ENCODE data around the gene MBTPS1. TPM values are rescaled to one million over a fixed set of nuclear protein-coding genes. Genes with fewer than 3 reads are reported as not detected.

MBTPS1 gene
- total RNA-seq, 1 experiment from 2014 or later: 56.1 TPM

DNA sequence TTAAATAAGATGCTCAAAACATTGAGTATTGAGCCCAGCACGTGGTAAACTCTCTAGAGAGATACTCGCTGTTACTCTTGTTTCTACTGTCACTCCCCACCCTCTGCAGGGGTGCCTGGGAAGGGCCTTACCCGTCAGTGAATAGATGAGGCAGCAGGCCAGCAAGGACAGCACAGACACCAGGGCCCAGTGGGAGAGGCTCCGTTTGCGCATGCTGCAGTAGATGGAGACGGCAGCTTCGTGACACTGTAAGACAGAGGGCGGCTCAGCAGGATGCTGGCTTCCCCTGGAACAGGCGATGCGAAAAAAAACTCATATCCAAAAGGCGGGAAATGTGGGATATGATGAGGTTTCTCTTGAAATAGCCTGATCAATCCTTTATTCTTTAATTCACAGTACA lies 94.1 kb downstream of the MBTPS1 start:
- H4K20me1 ChIP-seq (ENCODE audit: low read length): no peaks in the 10 kb centered on the region
- H3K9ac ChIP-seq (ENCODE audit: low read length): no peak overlapping the region
- no peak overlapping the region for H3K27ac ChIP-seq (ENCODE audit: low read length)
- no peaks in the 10 kb centered on the region for H3K9me2 ChIP-seq (replicated peaks; ENCODE audit: low read length)
- DNase-seq: no peak
- no peaks in the 10 kb centered on the region for H3K36me3 ChIP-seq (ENCODE audit: low read depth, low read length)
- peaks cover 29% of the 10 kb centered on the region for H3K4me1 ChIP-seq (ENCODE audit: insufficient read depth, low read length)
- no peaks in the 10 kb centered on the region for H3K27me3 ChIP-seq (ENCODE audit: low read length)
- TF ChIP-seq CTCF (conservative IDR thresholded peaks at IDR 0.05; ENCODE audit: low read depth, low read length) (no peak), EZH2 (IDR thresholded peaks at IDR 0.05; ENCODE audit: low read length, unreplicated experiment) (no peak), EZH2phosphoT487 (IDR thresholded peaks at IDR 0.05; ENCODE audit: borderline replicate concordance, low read length) (no peak)
- CTCF ChIA-PET: no interaction called here
- H3F3A ChIP-seq (ENCODE audit: low read length, unreplicated experiment): no peaks in the 10 kb centered on the region
- no peak overlapping the region for H3K4me2 ChIP-seq (ENCODE audit: low read length)
- no peaks in the 10 kb centered on the region for H3K79me2 ChIP-seq (ENCODE audit: low read length)
- no peaks in the 10 kb centered on the region for H3K9me3 ChIP-seq (ENCODE audit: low read length)
- no TSS peak for BruUV-seq (replicated peaks)
- no peak overlapping the region for H2AFZ ChIP-seq (ENCODE audit: low read length)
- no peak overlapping the region for H3K4me3 ChIP-seq (ENCODE audit: low read length)
- POLR2A ChIA-PET (ENCODE audit: unreplicated experiment): no interaction called here
- no peak for ATAC-seq
- intact Hi-C loops (cut with micrococcal nuclease): no loop called here

GRCh38 chr16:84021488-84021887 lies 95.3 kb downstream of the MBTPS1 start:
- H3K9me3 ChIP-seq (ENCODE audit: low read length): no peaks in the 10 kb centered on the region
- no peaks in the 10 kb centered on the region for H3K36me3 ChIP-seq (ENCODE audit: low read depth, low read length)
- no peak overlapping the region for H2AFZ ChIP-seq (ENCODE audit: low read length)
- no peaks in the 10 kb centered on the region for H3F3A ChIP-seq (ENCODE audit: low read length, unreplicated experiment)
- intact Hi-C loops (cut with micrococcal nuclease): no loop called here
- no TSS peak for BruUV-seq (replicated peaks)
- no peak overlapping the region for H3K4me3 ChIP-seq (ENCODE audit: low read length)
- ChIA-PET CTCF (no interaction called here), POLR2A (ENCODE audit: unreplicated experiment) (no interaction called here)
- H3K79me2 ChIP-seq (ENCODE audit: low read length): no peaks in the 10 kb centered on the region
- DNase-seq (no peak), ATAC-seq (no peak)
- no peak for TF ChIP-seq EZH2 (IDR thresholded peaks at IDR 0.05; ENCODE audit: low read length, unreplicated experiment)
- no peak for TF ChIP-seq EZH2phosphoT487 (IDR thresholded peaks at IDR 0.05; ENCODE audit: borderline replicate concordance, low read length)
- TF ChIP-seq CTCF (conservative IDR thresholded peaks at IDR 0.05; ENCODE audit: low read depth, low read length): no peak
- no peak overlapping the region for H3K9ac ChIP-seq (ENCODE audit: low read length)
- H3K27me3 ChIP-seq (ENCODE audit: low read length): no peaks in the 10 kb centered on the region
- H3K4me2 ChIP-seq (ENCODE audit: low read length): no peak overlapping the region
- no peak overlapping the region for H3K27ac ChIP-seq (ENCODE audit: low read length)
- peaks cover 25% of the 10 kb centered on the region for H3K4me1 ChIP-seq (ENCODE audit: insufficient read depth, low read length)
- no peaks in the 10 kb centered on the region for H3K9me2 ChIP-seq (replicated peaks; ENCODE audit: low read length)
- no peaks in the 10 kb centered on the region for H4K20me1 ChIP-seq (ENCODE audit: low read length)

DNA sequence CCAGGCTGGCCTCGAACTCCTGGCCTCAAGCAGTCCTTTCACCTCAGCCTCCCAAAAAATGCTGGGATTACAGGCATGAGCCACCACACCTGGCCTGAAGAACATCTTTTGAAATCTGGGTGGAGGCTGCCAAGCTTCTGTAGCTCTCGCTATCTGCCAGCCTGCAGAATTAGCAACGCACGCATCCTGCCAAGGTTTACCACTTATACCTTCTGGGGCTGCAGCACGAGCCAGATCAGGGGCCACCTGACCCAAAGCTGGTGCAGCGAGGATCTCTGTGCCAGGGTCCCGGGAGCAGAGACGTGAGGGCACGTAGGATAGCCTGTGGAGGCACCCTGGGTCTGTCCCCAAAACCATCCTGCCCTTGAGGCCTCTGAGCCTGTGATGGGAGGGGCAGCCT lies 96.4 kb downstream of the MBTPS1 start:
- Histone ChIP-seq H3K27ac (ENCODE audit: low read length) (no peak overlapping the region), H3K4me2 (ENCODE audit: low read length) (no peak overlapping the region), H3K79me2 (ENCODE audit: low read length) (no peaks in the 10 kb centered on the region), H3K4me1 (ENCODE audit: insufficient read depth, low read length) (peaks cover 18% of the 10 kb centered on the region), H3K9ac (ENCODE audit: low read length) (no peak overlapping the region), H3K4me3 (ENCODE audit: low read length) (no peak overlapping the region), H4K20me1 (ENCODE audit: low read length) (no peaks in the 10 kb centered on the region), H3F3A (ENCODE audit: low read length, unreplicated experiment) (no peaks in the 10 kb centered on the region), H3K9me3 (ENCODE audit: low read length) (no peaks in the 10 kb centered on the region), H3K9me2 (replicated peaks; ENCODE audit: low read length) (no peaks in the 10 kb centered on the region), H3K36me3 (ENCODE audit: low read depth, low read length) (no peaks in the 10 kb centered on the region), H2AFZ (ENCODE audit: low read length) (no peak overlapping the region), H3K27me3 (ENCODE audit: low read length) (no peaks in the 10 kb centered on the region)
- POLR2A ChIA-PET (ENCODE audit: unreplicated experiment): no interaction called here
- intact Hi-C loops (cut with micrococcal nuclease): no loop called here
- BruUV-seq (replicated peaks): no TSS peak
- TF ChIP-seq EZH2 (IDR thresholded peaks at IDR 0.05; ENCODE audit: low read length, unreplicated experiment): no peak
- TF ChIP-seq EZH2phosphoT487 (IDR thresholded peaks at IDR 0.05; ENCODE audit: borderline replicate concordance, low read length): no peak
- no peak for TF ChIP-seq CTCF (conservative IDR thresholded peaks at IDR 0.05; ENCODE audit: low read depth, low read length)
- ATAC-seq (no peak), DNase-seq (no peak)
- CTCF ChIA-PET: no interaction called here
